ENCODE results near the gene SIRPA. TPM values are rescaled to one million over a fixed set of nuclear protein-coding genes. Genes with fewer than 3 reads are reported as not detected.

SIRPA gene
- total and polyA plus RNA-seq, 2 experiments from 2014 or later = 16.0 to 18.6 TPM

GRCh38 chr20:1875183-1875554, 20.0 kb upstream of the SIRPA start:
- WGBS (ENCODE audit: low lambda C conversion rate, missing lambda C conversion rate) = 85% methylated on average over 4 of the region's 4 CpGs
- H3K4me2 ChIP-seq = no peak overlapping the region
- H4K20me1 ChIP-seq (ENCODE audit: insufficient read depth, poor library complexity, severe bottlenecking) = no peaks in the 10 kb centered on the region
- TF ChIP-seq EZH2phosphoT487 (IDR thresholded peaks at IDR 0.05; ENCODE audit: low read depth, severe bottlenecking, unreplicated experiment) (no peak), CTCF (IDR thresholded peaks at IDR 0.05; ENCODE audit: poor library complexity) (no peak), EZH2 (IDR thresholded peaks at IDR 0.05; ENCODE audit: borderline replicate concordance) (no peak)
- no peaks in the 10 kb centered on the region for H3K27me3 ChIP-seq
- peaks cover 21% of the 10 kb centered on the region for H3K4me1 ChIP-seq (ENCODE audit: insufficient read depth)
- no peaks in the 10 kb centered on the region for H3K79me2 ChIP-seq
- peak overlapping the region; percentile 88 for H3K27ac ChIP-seq
- no peak overlapping the region for H3K4me3 ChIP-seq
- no peaks in the 10 kb centered on the region for H3K9me3 ChIP-seq (ENCODE audit: low read depth)
- DNase-seq (ENCODE audit: low spot score) = no peak
- H3K36me3 ChIP-seq (replicated peaks; ENCODE audit: insufficient read depth, low read depth) = no peaks in the 10 kb centered on the region
- no peaks in the 10 kb centered on the region for H3K9me2 ChIP-seq (replicated peaks; ENCODE audit: insufficient read depth)
- no peak overlapping the region for H2AFZ ChIP-seq

- H3K27ac ChIP-seq = peak overlapping the region; percentile 88
Observed at GRCh38 chr20:1875762-1876161, 19.4 kb upstream of the SIRPA start.

GRCh38 chr20:1876217-1876921, 18.8 kb upstream of the SIRPA start:
- Histone ChIP-seq H3K4me1 (ENCODE audit: insufficient read depth) (peaks cover 21% of the 10 kb centered on the region), H3K27ac (peak overlapping the region; percentile 88), H3K79me2 (no peaks in the 10 kb centered on the region), H4K20me1 (ENCODE audit: insufficient read depth, poor library complexity, severe bottlenecking) (no peaks in the 10 kb centered on the region), H2AFZ (no peak overlapping the region), H3K9me2 (replicated peaks; ENCODE audit: insufficient read depth) (no peaks in the 10 kb centered on the region), H3K4me2 (no peak overlapping the region), H3K4me3 (no peak overlapping the region), H3K36me3 (replicated peaks; ENCODE audit: insufficient read depth, low read depth) (no peaks in the 10 kb centered on the region), H3K9me3 (ENCODE audit: low read depth) (no peaks in the 10 kb centered on the region), H3K27me3 (no peaks in the 10 kb centered on the region)
- 89% methylated on average over 5 of the region's 7 CpGs for WGBS (ENCODE audit: low lambda C conversion rate, missing lambda C conversion rate)
- DNase-seq (ENCODE audit: low spot score) = no peak
- TF ChIP-seq EZH2phosphoT487 (IDR thresholded peaks at IDR 0.05; ENCODE audit: low read depth, severe bottlenecking, unreplicated experiment) = no peak
- TF ChIP-seq CTCF (IDR thresholded peaks at IDR 0.05; ENCODE audit: poor library complexity) = no peak
- no peak for TF ChIP-seq EZH2 (IDR thresholded peaks at IDR 0.05; ENCODE audit: borderline replicate concordance)

More at GRCh38 chr20:1875762-1876161, 19.4 kb upstream of the SIRPA start:
- Histone ChIP-seq H3K27me3 (no peaks in the 10 kb centered on the region), H3K4me3 (no peak overlapping the region), H2AFZ (no peak overlapping the region), H4K20me1 (ENCODE audit: insufficient read depth, poor library complexity, severe bottlenecking) (no peaks in the 10 kb centered on the region), H3K4me2 (no peak overlapping the region), H3K79me2 (no peaks in the 10 kb centered on the region), H3K9me2 (replicated peaks; ENCODE audit: insufficient read depth) (no peaks in the 10 kb centered on the region), H3K36me3 (replicated peaks; ENCODE audit: insufficient read depth, low read depth) (no peaks in the 10 kb centered on the region), H3K4me1 (ENCODE audit: insufficient read depth) (peaks cover 21% of the 10 kb centered on the region), H3K9me3 (ENCODE audit: low read depth) (no peaks in the 10 kb centered on the region)
- WGBS (ENCODE audit: low lambda C conversion rate, missing lambda C conversion rate) = 56% methylated on average over 7 of the region's 7 CpGs
- no peak for TF ChIP-seq CTCF (IDR thresholded peaks at IDR 0.05; ENCODE audit: poor library complexity)
- TF ChIP-seq EZH2 (IDR thresholded peaks at IDR 0.05; ENCODE audit: borderline replicate concordance) = no peak
- no peak for TF ChIP-seq EZH2phosphoT487 (IDR thresholded peaks at IDR 0.05; ENCODE audit: low read depth, severe bottlenecking, unreplicated experiment)
- DNase-seq (ENCODE audit: low spot score) = no peak
